ENCODE measurements around the gene SLC39A11.

SLC39A11 gene

GRCh38 chr17:72635034-72635635 is 457.4 kb downstream of the SLC39A11 start:
- TF ChIP-seq, protein P1, sequence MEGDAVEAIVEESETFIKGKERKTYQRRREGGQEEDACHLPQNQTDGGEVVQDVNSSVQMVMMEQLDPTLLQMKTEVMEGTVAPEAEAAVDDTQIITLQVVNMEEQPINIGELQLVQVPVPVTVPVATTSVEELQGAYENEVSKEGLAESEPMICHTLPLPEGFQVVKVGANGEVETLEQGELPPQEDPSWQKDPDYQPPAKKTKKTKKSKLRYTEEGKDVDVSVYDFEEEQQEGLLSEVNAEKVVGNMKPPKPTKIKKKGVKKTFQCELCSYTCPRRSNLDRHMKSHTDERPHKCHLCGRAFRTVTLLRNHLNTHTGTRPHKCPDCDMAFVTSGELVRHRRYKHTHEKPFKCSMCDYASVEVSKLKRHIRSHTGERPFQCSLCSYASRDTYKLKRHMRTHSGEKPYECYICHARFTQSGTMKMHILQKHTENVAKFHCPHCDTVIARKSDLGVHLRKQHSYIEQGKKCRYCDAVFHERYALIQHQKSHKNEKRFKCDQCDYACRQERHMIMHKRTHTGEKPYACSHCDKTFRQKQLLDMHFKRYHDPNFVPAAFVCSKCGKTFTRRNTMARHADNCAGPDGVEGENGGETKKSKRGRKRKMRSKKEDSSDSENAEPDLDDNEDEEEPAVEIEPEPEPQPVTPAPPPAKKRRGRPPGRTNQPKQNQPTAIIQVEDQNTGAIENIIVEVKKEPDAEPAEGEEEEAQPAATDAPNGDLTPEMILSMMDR (IDR thresholded peaks at IDR 0.05; ENCODE audit: low read depth, low read length): no peak
- TF ChIP-seq EZH2phosphoT487 (IDR thresholded peaks at IDR 0.05; ENCODE audit: low read depth): no peak
- Histone ChIP-seq H3K36me3 (replicated peaks; ENCODE audit: low read depth, low read length) (no peaks in the 10 kb centered on the region), H3K9me3 (ENCODE audit: insufficient read depth, low read length) (no peaks in the 10 kb centered on the region), H3K4me2 (ENCODE audit: low read length) (no peak overlapping the region), H3K4me3 (ENCODE audit: low read length) (no peak overlapping the region), H2AFZ (ENCODE audit: low read depth, low read length) (no peak overlapping the region), H3K4me1 (ENCODE audit: low read length) (no peaks in the 10 kb centered on the region), H4K20me1 (ENCODE audit: insufficient read depth, low read length) (no peaks in the 10 kb centered on the region), H3K27ac (ENCODE audit: low read length) (no peak overlapping the region), H3K9ac (ENCODE audit: low read length) (no peak overlapping the region), H3K27me3 (ENCODE audit: low read depth, low read length) (no peaks in the 10 kb centered on the region), H3K79me2 (ENCODE audit: low read length) (no peaks in the 10 kb centered on the region)

DNA sequence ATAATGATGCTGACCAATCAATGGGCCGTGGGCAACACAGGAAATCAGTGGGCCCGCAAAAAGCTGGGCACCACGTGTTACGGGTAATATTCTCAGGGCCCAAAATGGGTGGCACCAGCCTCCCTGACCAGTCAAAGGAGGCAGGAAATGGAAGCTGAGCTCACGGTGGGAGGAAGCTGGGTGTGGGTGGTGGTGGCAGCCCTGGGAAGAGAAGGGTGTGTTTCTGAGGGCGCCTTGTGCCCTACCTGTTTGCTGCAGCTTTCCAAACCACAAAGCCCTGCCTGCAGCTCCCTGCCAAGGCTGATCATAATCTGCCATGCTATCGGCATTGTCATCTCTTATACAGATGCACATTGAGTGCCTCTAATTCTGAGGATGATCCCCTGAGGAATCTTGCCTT is 457.9 kb downstream of the SLC39A11 start:
- H3K27ac ChIP-seq (ENCODE audit: low read length): no peak overlapping the region
- no peak overlapping the region for H3K4me2 ChIP-seq (ENCODE audit: low read length)
- H2AFZ ChIP-seq (ENCODE audit: low read depth, low read length): no peak overlapping the region
- no peaks in the 10 kb centered on the region for H4K20me1 ChIP-seq (ENCODE audit: insufficient read depth, low read length)
- H3K4me1 ChIP-seq (ENCODE audit: low read length): no peaks in the 10 kb centered on the region
- H3K4me3 ChIP-seq (ENCODE audit: low read length): no peak overlapping the region
- 0 out of 2 replicates have a peak, but pooled peaks cover under 1% of the 10 kb centered on the region for H3K27me3 ChIP-seq (ENCODE audit: low read depth, low read length)
- H3K9me3 ChIP-seq (ENCODE audit: insufficient read depth, low read length): no peaks in the 10 kb centered on the region
- TF ChIP-seq, protein P1 (IDR thresholded peaks at IDR 0.05; ENCODE audit: low read depth, low read length): no peak
- no peak for TF ChIP-seq EZH2phosphoT487 (IDR thresholded peaks at IDR 0.05; ENCODE audit: low read depth)
- no peaks in the 10 kb centered on the region for H3K36me3 ChIP-seq (replicated peaks; ENCODE audit: low read depth, low read length)
- H3K79me2 ChIP-seq (ENCODE audit: low read length): no peaks in the 10 kb centered on the region
- no peak overlapping the region for H3K9ac ChIP-seq (ENCODE audit: low read length)

DNA sequence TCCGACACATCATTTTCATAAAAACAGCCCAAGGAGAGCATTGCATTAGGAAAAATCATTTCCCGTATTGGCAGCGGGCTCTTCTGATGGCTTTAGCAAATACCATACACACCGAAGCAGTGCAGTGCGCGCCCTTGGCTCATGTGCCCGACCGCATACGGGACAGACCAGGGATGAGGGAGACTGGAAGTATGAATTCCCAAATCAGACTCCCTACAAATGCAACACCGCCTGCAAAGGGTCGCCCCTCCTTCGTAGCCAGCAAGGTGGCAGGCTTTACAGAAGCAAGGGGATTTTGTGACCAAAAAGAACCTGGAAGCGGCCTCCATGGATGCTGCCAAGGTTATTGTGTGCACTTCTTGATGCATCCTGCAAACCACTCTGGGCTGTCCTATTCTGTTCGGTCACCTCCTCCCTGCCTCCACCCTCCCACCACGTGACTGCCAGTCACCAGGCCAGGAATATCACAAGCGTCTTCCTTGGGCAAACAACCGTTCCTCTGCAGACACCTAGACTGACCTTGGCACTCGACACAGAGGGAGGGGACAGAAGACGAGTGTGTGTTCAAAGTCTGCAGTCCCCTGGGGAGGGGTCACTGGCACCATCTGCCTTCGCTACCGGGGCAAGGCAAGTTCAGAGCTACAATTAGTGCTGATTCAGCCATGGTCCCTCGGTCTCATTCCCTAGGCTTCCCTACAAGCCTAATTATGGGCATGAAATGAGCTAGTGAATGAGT is 460.4 kb downstream of the SLC39A11 start:
- Histone ChIP-seq H4K20me1 (ENCODE audit: insufficient read depth, low read length) (no peaks in the 10 kb centered on the region), H3K9me3 (ENCODE audit: insufficient read depth, low read length) (no peaks in the 10 kb centered on the region), H3K4me2 (ENCODE audit: low read length) (no peak overlapping the region), H3K79me2 (ENCODE audit: low read length) (no peaks in the 10 kb centered on the region), H3K36me3 (replicated peaks; ENCODE audit: low read depth, low read length) (no peaks in the 10 kb centered on the region), H3K27me3 (ENCODE audit: low read depth, low read length) (peaks cover 15% of the 10 kb centered on the region), H3K4me3 (ENCODE audit: low read length) (no peak overlapping the region), H2AFZ (ENCODE audit: low read depth, low read length) (no peak overlapping the region), H3K9ac (ENCODE audit: low read length) (no peak overlapping the region), H3K27ac (ENCODE audit: low read length) (no peak overlapping the region), H3K4me1 (ENCODE audit: low read length) (no peaks in the 10 kb centered on the region)
- TF ChIP-seq, protein P1 (IDR thresholded peaks at IDR 0.05; ENCODE audit: low read depth, low read length): no peak
- TF ChIP-seq EZH2phosphoT487 (IDR thresholded peaks at IDR 0.05; ENCODE audit: low read depth): no peak

DNA sequence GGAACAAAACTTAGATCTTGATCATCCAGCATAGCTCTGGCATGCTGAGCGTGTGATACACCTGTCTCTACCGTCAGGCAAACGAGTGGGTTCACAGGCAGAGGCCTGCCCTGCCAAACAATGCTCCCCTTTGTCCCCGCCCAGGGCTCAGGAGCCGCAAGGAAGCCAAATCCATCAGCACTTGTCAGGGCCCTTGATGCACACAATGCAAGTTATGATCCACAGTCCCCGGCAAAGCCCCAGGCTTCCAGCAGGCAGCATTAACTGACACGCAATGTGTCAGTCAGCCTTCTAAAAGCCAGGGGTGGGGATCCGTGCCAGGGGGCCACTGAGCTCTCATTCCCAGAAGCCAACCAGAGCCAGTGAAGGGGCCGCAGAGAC is 460.9 kb downstream of the SLC39A11 start:
- peaks cover 15% of the 10 kb centered on the region for H3K27me3 ChIP-seq (ENCODE audit: low read depth, low read length)
- H3K36me3 ChIP-seq (replicated peaks; ENCODE audit: low read depth, low read length): no peaks in the 10 kb centered on the region
- H3K9me3 ChIP-seq (ENCODE audit: insufficient read depth, low read length): no peaks in the 10 kb centered on the region
- no peak overlapping the region for H3K9ac ChIP-seq (ENCODE audit: low read length)
- no peaks in the 10 kb centered on the region for H3K79me2 ChIP-seq (ENCODE audit: low read length)
- no peak for TF ChIP-seq EZH2phosphoT487 (IDR thresholded peaks at IDR 0.05; ENCODE audit: low read depth)
- TF ChIP-seq, protein P1 (IDR thresholded peaks at IDR 0.05; ENCODE audit: low read depth, low read length): no peak
- H2AFZ ChIP-seq (ENCODE audit: low read depth, low read length): no peak overlapping the region
- no peaks in the 10 kb centered on the region for H4K20me1 ChIP-seq (ENCODE audit: insufficient read depth, low read length)
- no peak overlapping the region for H3K4me2 ChIP-seq (ENCODE audit: low read length)
- no peak overlapping the region for H3K4me3 ChIP-seq (ENCODE audit: low read length)
- H3K4me1 ChIP-seq (ENCODE audit: low read length): no peaks in the 10 kb centered on the region
- H3K27ac ChIP-seq (ENCODE audit: low read length): no peak overlapping the region

Data from OCI-LY3 (cell line).